ENCODE measurements around the gene A3GALT2.

- no peak for TF ChIP-seq ARNT (IDR thresholded peaks at IDR 0.05)
- TF ChIP-seq, protein P1, sequence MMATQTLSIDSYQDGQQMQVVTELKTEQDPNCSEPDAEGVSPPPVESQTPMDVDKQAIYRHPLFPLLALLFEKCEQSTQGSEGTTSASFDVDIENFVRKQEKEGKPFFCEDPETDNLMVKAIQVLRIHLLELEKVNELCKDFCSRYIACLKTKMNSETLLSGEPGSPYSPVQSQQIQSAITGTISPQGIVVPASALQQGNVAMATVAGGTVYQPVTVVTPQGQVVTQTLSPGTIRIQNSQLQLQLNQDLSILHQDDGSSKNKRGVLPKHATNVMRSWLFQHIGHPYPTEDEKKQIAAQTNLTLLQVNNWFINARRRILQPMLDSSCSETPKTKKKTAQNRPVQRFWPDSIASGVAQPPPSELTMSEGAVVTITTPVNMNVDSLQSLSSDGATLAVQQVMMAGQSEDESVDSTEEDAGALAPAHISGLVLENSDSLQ (IDR thresholded peaks at IDR 0.05), result no peak
- no peak for TF ChIP-seq FOXM1 (IDR thresholded peaks at IDR 0.05; ENCODE audit: borderline replicate concordance)
- no peak for TF ChIP-seq HDGF (IDR thresholded peaks at IDR 0.05; ENCODE audit: borderline replicate concordance)
- no peak for TF ChIP-seq FOXA1 (IDR thresholded peaks at IDR 0.05)
These were observed 18.6 kb downstream of the A3GALT2 start for GRCh38 chr1:33302325-33302724.

Data from HEK293T (cell line).